Mucosa of rectum (tissue), 2 donors: ENCODE results near the gene DLX3.
A peak's percentile ranks its signal among the peaks of the same experiment; 100 is the strongest.

Experiments
- H3K27ac ChIP-seq, 2 donors: one replicate each; pipeline ENCODE4 v1.7.0; 2013; ENCODE audit warnings: inconsistent platforms in 2 of 2, low read depth in 2 of 2, low read length in 2 of 2
- H3K27me3 ChIP-seq, 2 donors: one replicate each; pipeline ENCODE4 v1.7.0; 2013; ENCODE audit warnings: low read length in 2 of 2; ENCODE audit not compliant: control insufficient read depth in 2 of 2, insufficient read depth in 2 of 2
- H3K36me3 ChIP-seq, 2 donors: one replicate each; pipeline ENCODE4 v1.7.0; 2013; ENCODE audit warnings: low read length in 2 of 2; ENCODE audit not compliant: control insufficient read depth in 2 of 2, insufficient read depth in 2 of 2
- H3K4me1 ChIP-seq, 2 donors: one replicate each; pipeline ENCODE4 v1.7.0; 2013; ENCODE audit warnings: low read length in 2 of 2, mild to moderate bottlenecking in 1 of 2; ENCODE audit not compliant: control insufficient read depth in 2 of 2, insufficient read depth in 2 of 2
- H3K4me3 ChIP-seq, 2 donors: one replicate each; pipeline ENCODE4 v1.7.0; 2013; ENCODE audit warnings: low read length in 2 of 2
- H3K9ac ChIP-seq, 2 donors: one replicate each; pipeline ENCODE4 v1.7.0; 2013; ENCODE audit warnings: low read length in 2 of 2, low read depth in 1 of 2, mild to moderate bottlenecking in 1 of 2
- H3K9me3 ChIP-seq, 2 donors: one replicate each; pipeline ENCODE4 v1.7.0; 2013; ENCODE audit warnings: low read length in 2 of 2; ENCODE audit not compliant: control insufficient read depth in 2 of 2
- donor health status: healthy.
- donor health status: Normal muscosa, but diverticular disease.

DLX3 gene

GRCh38 chr17:50035421-50035879, 40.4 kb upstream of the DLX3 start:
- Histone ChIP-seq H3K27ac (no peak overlapping the region), H3K36me3 (no peaks in the 10 kb centered on the region), H3K4me1 (peaks cover 6 to 17% of the 10 kb centered on the region in 2 donors)

GRCh38 chr17:50034498-50035364, 39.7 kb upstream of the DLX3 start:
- H3K36me3 ChIP-seq = no peaks in the 10 kb centered on the region
- H3K4me1 ChIP-seq = peaks cover 6 to 17% of the 10 kb centered on the region in 2 donors
- no peaks in the 10 kb centered on the region for H3K27me3 ChIP-seq
- no peak overlapping the region for H3K4me3 ChIP-seq
- H3K27ac ChIP-seq = no peak overlapping the region
- no peak overlapping the region for H3K9ac ChIP-seq
- no peaks in the 10 kb centered on the region for H3K9me3 ChIP-seq

More at GRCh38 chr17:50035421-50035879, 40.4 kb upstream of the DLX3 start:
- Histone ChIP-seq H3K4me3 (no peak overlapping the region), H3K27me3 (no peaks in the 10 kb centered on the region), H3K9ac (no peak overlapping the region), H3K9me3 (no peaks in the 10 kb centered on the region)

DNA sequence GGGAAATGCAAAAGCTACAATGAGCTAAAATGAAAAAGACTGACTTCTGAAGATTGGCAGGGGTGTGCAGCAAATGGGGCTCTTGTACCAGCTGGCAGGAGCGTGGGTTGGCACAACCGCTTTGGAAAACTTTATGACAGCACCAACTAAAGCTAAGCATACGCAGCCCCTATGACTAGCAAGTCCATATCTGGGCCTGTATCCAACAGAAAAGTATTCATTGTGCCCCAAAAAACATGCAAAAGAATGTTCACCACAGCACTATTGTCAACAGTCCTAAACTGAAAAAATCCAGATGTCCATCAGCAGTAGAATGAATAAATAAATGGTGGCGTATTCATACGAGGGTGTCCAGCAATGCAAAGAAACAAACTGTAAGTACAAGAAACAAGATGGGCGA, 38.3 kb upstream of the DLX3 start:
- no peak overlapping the region for H3K27ac ChIP-seq
- H3K9me3 ChIP-seq = no peaks in the 10 kb centered on the region
- H3K27me3 ChIP-seq = no peaks in the 10 kb centered on the region
- no peak overlapping the region for H3K9ac ChIP-seq
- H3K4me3 ChIP-seq = no peak overlapping the region
- H3K4me1 ChIP-seq = peaks cover 6 to 17% of the 10 kb centered on the region in 2 donors
- no peaks in the 10 kb centered on the region for H3K36me3 ChIP-seq

DNA sequence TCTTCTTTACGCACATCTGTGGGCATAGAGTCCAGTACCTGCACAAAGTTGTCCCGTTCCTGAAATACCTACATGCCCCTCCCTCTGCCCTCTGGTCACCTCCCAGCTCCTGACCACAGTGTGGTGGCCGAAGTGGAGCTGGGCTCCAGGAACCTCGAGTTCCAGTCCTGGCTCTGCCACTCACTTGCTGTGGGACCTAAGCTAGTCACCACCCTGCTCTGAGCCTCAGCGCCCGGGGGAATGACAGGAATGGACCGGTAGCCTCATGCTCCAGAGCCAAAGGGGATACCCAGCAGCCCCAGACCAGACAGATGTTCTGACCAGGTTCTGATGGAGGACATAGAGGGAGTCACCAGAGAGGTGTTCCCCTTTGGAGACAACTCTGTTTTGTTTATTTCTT, 34.2 kb upstream of the DLX3 start:
- H3K27me3 ChIP-seq = peaks cover 0 to 2% of the 10 kb centered on the region in 2 donors
- H3K4me1 ChIP-seq = peaks cover 5 to 8% of the 10 kb centered on the region in 2 donors
- H3K9me3 ChIP-seq = no peaks in the 10 kb centered on the region
- no peak overlapping the region for H3K4me3 ChIP-seq
- no peak overlapping the region for H3K27ac ChIP-seq
- no peaks in the 10 kb centered on the region for H3K36me3 ChIP-seq
- no peak overlapping the region for H3K9ac ChIP-seq

DNA sequence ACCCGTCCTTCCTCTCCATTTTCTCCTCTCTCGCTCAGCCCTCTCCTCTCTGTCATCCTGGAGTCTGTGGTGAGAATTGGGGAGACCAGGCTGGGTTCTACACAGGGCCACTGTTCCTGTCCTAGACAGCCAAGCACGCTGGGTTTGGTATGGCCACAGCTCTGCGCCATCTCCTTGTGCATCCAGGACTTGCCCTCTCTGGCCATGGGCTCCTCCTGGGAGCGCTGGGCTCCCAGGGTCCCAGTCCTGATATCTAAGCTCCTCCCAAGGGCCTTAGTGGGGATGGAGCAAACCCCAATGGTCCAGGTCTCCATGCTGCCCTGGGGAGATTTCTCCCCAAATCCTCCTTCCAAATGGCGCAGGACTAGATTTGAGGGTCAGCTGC, 33.7 kb upstream of the DLX3 start:
- Histone ChIP-seq H3K27me3 (peaks cover 0 to 2% of the 10 kb centered on the region in 2 donors), H3K4me3 (no peak overlapping the region), H3K27ac (no peak overlapping the region), H3K9me3 (no peaks in the 10 kb centered on the region), H3K9ac (no peak overlapping the region), H3K4me1 (peaks cover 5 to 8% of the 10 kb centered on the region in 2 donors), H3K36me3 (no peaks in the 10 kb centered on the region)

- Histone ChIP-seq H3K4me3 (no peak overlapping the region), H3K36me3 (no peaks in the 10 kb centered on the region), H3K4me1 (peaks cover 5 to 8% of the 10 kb centered on the region in 2 donors), H3K27me3 (peaks cover 0 to 2% of the 10 kb centered on the region in 2 donors), H3K9ac (no peak overlapping the region), H3K27ac (no peak overlapping the region), H3K9me3 (no peaks in the 10 kb centered on the region)
Measured at GRCh38 chr17:50027881-50028735, 33.1 kb upstream of the DLX3 start.

- no peak overlapping the region for H3K9ac ChIP-seq
- H3K27me3 ChIP-seq = peaks cover 0 to 2% of the 10 kb centered on the region in 2 donors
- H3K36me3 ChIP-seq = no peaks in the 10 kb centered on the region
- H3K4me1 ChIP-seq = peaks cover 5 to 8% of the 10 kb centered on the region in 2 donors
- peak overlapping the region; percentile 22 to 33 for H3K4me3 ChIP-seq
- H3K9me3 ChIP-seq = no peaks in the 10 kb centered on the region
- no peak overlapping the region for H3K27ac ChIP-seq
Measured at GRCh38 chr17:50027172-50027880, 32.3 kb upstream of the DLX3 start.

GRCh38 chr17:50026837-50027171, 31.8 kb upstream of the DLX3 start:
- peaks cover 5 to 8% of the 10 kb centered on the region in 2 donors for H3K4me1 ChIP-seq
- no peak overlapping the region for H3K9ac ChIP-seq
- H3K36me3 ChIP-seq = no peaks in the 10 kb centered on the region
- H3K27me3 ChIP-seq = peaks cover 0 to 2% of the 10 kb centered on the region in 2 donors
- H3K4me3 ChIP-seq = peak overlapping the region in 1 of 2 donors; percentile 33
- no peaks in the 10 kb centered on the region for H3K9me3 ChIP-seq
- H3K27ac ChIP-seq = no peak overlapping the region

- no peaks in the 10 kb centered on the region for H3K36me3 ChIP-seq
- no peaks in the 10 kb centered on the region for H3K9me3 ChIP-seq
- no peak overlapping the region for H3K27ac ChIP-seq
- no peak overlapping the region for H3K9ac ChIP-seq
- H3K27me3 ChIP-seq = peaks cover 0 to 2% of the 10 kb centered on the region in 2 donors
- no peak overlapping the region for H3K4me3 ChIP-seq
- peaks cover 5 to 8% of the 10 kb centered on the region in 2 donors for H3K4me1 ChIP-seq
Measured at GRCh38 chr17:50026046-50026675, 31.1 kb upstream of the DLX3 start.
